LNCaP clone FGC (cell line): ENCODE results near the gene STON2.
A peak's percentile ranks its signal among the peaks of the same experiment; 100 is the strongest.

Experiments
- DNase-seq: peaks from one replicate; pipeline ENCODE4 v3.0.0-alpha.2; 2011; ENCODE audit warnings: low read depth
- H3K4me3 ChIP-seq: 2 replicates; pipeline ENCODE4 v1.5.1; 2011; ENCODE audit warnings: mild to moderate bottlenecking, low read depth, low read length, control low read depth
- TF ChIP-seq, protein P1 (sequence below): IDR thresholded peaks from 2 replicates; pipeline ENCODE4 v1.5.1; 2012; ENCODE audit warnings: mild to moderate bottlenecking; ENCODE audit not compliant: control insufficient read depth, insufficient read depth; ENCODE audit errors: extremely low read depth

Gene STON2, protein sequence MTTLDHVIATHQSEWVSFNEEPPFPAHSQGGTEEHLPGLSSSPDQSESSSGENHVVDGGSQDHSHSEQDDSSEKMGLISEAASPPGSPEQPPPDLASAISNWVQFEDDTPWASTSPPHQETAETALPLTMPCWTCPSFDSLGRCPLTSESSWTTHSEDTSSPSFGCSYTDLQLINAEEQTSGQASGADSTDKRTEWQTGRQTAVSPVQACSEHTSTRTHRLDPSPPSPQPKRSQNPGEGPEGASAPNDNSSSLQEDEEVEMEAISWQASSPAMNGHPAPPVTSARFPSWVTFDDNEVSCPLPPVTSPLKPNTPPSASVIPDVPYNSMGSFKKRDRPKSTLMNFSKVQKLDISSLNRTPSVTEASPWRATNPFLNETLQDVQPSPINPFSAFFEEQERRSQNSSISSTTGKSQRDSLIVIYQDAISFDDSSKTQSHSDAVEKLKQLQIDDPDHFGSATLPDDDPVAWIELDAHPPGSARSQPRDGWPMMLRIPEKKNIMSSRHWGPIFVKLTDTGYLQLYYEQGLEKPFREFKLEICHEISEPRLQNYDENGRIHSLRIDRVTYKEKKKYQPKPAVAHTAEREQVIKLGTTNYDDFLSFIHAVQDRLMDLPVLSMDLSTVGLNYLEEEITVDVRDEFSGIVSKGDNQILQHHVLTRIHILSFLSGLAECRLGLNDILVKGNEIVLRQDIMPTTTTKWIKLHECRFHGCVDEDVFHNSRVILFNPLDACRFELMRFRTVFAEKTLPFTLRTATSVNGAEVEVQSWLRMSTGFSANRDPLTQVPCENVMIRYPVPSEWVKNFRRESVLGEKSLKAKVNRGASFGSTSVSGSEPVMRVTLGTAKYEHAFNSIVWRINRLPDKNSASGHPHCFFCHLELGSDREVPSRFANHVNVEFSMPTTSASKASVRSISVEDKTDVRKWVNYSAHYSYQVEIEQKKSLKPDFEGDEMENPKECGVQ

DNA sequence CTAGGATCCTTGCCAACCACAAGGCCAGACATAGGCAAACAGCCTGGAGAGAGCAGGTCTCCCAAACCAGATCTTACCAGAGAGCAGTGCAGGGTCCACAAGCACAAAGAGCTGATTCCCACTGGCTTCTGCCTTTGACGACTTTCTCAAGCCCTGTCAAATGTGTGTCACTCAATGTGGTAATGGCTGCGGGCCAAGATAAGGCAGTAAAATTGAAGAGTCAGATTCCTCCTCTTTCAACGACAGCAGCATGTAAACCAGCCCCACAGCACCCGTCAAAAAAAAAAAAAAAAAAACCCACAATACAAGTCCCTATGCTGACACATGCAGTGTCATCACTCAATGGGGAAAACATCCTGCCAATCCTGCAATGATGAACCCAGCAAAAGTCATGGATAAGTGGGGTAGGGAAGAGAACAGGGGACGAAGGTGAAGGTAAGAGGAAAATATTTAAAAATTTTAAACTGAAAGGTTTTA, at the start of gene STON2:
Gene STON2, minus strand, starts transcription at position 123 of the 477 bp plus-strand sequence. CDS start 1,942 bp downstream, outside the sequence.
- peak; percentile 86 for DNase-seq
- no peak within 1 kb of the TSS for H3K4me3 ChIP-seq
- TF ChIP-seq, protein P1, sequence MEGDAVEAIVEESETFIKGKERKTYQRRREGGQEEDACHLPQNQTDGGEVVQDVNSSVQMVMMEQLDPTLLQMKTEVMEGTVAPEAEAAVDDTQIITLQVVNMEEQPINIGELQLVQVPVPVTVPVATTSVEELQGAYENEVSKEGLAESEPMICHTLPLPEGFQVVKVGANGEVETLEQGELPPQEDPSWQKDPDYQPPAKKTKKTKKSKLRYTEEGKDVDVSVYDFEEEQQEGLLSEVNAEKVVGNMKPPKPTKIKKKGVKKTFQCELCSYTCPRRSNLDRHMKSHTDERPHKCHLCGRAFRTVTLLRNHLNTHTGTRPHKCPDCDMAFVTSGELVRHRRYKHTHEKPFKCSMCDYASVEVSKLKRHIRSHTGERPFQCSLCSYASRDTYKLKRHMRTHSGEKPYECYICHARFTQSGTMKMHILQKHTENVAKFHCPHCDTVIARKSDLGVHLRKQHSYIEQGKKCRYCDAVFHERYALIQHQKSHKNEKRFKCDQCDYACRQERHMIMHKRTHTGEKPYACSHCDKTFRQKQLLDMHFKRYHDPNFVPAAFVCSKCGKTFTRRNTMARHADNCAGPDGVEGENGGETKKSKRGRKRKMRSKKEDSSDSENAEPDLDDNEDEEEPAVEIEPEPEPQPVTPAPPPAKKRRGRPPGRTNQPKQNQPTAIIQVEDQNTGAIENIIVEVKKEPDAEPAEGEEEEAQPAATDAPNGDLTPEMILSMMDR, result no peak

DNA sequence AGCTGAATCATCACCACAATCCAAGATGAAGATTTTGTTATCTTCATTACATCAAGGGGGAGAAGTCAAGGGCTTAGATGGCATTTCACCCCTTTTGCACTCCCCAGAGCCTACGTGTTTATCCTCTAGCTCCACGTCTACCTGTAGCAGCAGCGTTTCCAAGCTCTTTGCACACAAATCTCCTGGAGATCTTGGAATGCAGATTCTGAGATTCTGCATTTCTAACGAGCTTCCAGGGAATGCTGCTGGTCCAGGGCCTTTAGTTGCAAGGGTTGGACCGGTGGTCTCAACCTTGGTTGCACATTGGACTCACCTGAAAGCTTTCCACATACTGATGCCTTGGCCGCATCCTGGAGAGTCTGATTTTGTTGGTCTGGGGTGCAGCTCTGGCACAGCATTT, 49.5 kb upstream of the STON2 start:
- no peak for DNase-seq
- no peak overlapping the region for H3K4me3 ChIP-seq
- TF ChIP-seq, protein P1, result no peak

DNA sequence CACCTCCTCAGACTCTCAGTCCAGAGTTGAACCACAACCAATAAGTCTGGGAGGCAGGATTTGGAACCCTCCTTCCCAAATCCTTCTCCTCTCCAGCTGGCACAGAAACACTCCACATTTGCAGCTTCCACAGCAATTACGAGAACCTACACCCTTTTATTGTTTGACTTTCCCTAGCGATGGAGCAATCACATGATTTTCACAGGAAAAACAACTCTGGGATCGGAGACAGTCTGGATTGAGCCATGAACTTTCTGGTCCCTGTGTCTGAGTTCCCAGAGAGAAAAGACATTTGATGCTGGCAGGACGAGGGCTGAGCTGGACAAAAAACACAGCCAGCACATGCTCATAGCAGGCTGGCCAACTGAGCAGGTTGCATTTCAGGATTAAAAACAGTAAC, 49.0 kb upstream of the STON2 start:
- no peak overlapping the region for H3K4me3 ChIP-seq
- TF ChIP-seq, protein P1, result no peak
- DNase-seq, result peak; percentile 53

DNA sequence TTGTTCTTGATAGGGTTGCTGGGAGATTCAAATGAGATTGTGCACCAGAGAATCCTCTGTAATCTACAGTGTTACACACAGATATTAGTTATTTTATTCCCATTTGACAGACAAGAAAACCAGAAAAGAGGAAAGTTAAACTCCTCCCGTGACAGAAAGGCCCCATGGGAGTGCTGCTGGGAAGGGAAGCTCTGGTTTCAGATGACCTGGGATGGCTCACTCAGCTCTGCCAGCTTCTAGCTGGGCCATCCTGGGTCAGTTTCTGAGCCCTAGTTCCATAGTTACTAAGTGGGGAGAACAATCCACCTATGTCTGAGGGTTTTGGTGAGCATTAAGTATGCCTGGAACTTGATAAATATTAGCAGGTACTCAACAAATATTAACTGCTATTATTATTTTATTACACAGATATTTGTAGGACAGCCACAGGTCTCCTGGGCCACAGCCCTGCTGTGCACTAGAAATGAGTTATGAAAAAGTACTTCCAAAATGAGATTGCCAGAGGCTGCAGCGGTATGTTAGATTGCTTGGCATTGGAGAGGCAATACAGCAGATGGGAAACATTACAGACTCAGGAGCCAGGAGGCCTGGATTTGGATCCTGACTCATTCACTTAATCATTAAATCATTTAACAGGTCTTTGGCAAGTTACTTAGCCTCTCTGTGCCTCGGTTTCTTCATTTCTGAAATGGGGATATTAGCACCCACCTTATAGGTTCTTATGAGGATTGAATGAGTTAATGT, 47.1 kb upstream of the STON2 start:
- no peak overlapping the region for H3K4me3 ChIP-seq
- TF ChIP-seq, protein P1, result no peak
- no peak for DNase-seq

DNA sequence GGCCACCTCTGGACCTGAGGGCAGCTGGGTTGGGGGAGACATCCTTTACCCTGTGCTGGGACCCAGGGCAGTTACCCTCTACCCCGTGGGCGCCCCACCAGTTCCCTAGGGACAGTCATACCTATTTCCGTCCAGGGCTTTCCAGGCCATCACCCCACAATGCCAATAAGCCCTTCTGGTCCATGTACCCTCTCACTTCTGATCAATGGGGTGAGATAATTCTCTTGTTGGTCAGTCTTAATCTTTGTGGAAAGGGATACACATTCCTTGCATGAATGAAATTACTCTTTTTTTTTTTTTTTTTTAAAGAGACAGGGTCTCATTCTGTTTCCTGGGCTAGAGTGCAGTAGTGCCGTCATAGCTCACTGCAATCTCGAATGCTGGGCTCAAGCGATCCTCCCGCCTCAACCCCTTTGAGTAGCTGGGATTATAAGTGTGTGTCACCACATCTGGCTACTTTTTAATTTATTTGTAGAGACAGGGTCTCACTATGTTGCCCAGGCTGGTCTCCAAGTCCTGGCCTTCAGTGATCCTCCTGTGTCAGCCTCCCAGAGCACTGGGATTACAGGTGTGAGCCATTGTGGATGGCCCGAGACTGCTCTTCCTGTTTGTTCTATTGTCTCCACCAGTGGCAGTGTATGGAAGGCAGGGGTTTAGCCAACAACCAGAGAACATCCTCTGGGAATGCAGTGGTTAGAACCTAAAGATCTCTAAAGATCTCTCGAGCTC, 46.3 kb upstream of the STON2 start:
- no peak overlapping the region for H3K4me3 ChIP-seq
- TF ChIP-seq, protein P1, result no peak
- DNase-seq, result no peak
